HEK293 (cell line): ENCODE measurements around the gene CDK5.

Source experiments
- BCL11B ChIP-seq: fragments of 450-650 bp; formaldehyde crosslinking; IDR thresholded peaks from 2 replicates; pipeline ENCODE4 v1.5.1; 2016; ENCODE audit warnings: low read depth, missing biosample characterization, missing genetic modification characterization
- BCL6B ChIP-seq: fragments of 450-650 bp; formaldehyde crosslinking; IDR thresholded peaks from 2 replicates; pipeline ENCODE4 v1.5.1; 2017; ENCODE audit warnings: missing biosample characterization, missing genetic modification characterization
- GFI1B ChIP-seq: fragments of 450-650 bp; formaldehyde crosslinking; IDR thresholded peaks from 2 replicates; pipeline ENCODE4 v1.5.1; 2016; ENCODE audit warnings: missing biosample characterization, missing genetic modification characterization
- KLF7 ChIP-seq: fragments of 450-650 bp; formaldehyde crosslinking; IDR thresholded peaks from 2 replicates; pipeline ENCODE4 v1.5.1; 2016; ENCODE audit warnings: missing biosample characterization, missing genetic modification characterization, borderline replicate concordance
- OSR2 ChIP-seq: fragments of 450-650 bp; formaldehyde crosslinking; IDR thresholded peaks from 2 replicates; pipeline ENCODE4 v1.5.1; 2016; ENCODE audit warnings: missing biosample characterization, missing genetic modification characterization
- PRDM4 ChIP-seq: fragments of 450-650 bp; formaldehyde crosslinking; IDR thresholded peaks from 2 replicates; pipeline ENCODE4 v1.5.1; 2017; ENCODE audit warnings: missing biosample characterization, missing genetic modification characterization
- TRIM28 ChIP-seq: IDR thresholded peaks from 2 replicates; pipeline ENCODE4 v1.6.1; 2011; ENCODE audit warnings: low read length, control low read depth, borderline replicate concordance
- ZNF10 ChIP-seq: fragments of 450-650 bp; formaldehyde crosslinking; IDR thresholded peaks from 2 replicates; pipeline ENCODE4 v1.5.1; 2017; ENCODE audit warnings: missing biosample characterization, missing genetic modification characterization
- ZNF350 ChIP-seq: fragments of 450-650 bp; formaldehyde crosslinking; IDR thresholded peaks from 2 replicates; pipeline ENCODE4 v1.5.0; 2017; ENCODE audit warnings: missing biosample characterization, mild to moderate bottlenecking, missing genetic modification characterization
- ZNF404 ChIP-seq: fragments of 450-650 bp; formaldehyde crosslinking; IDR thresholded peaks from 2 replicates; pipeline ENCODE4 v1.5.1; 2017; ENCODE audit warnings: missing biosample characterization, missing genetic modification characterization
- ZNF510 ChIP-seq: fragments of 450-650 bp; formaldehyde crosslinking; IDR thresholded peaks from 2 replicates; pipeline ENCODE4 v1.5.1; 2018; ENCODE audit warnings: mild to moderate bottlenecking, missing genetic modification characterization, missing biosample characterization; ENCODE audit not compliant: insufficient replicate concordance
- ZNF514 ChIP-seq: fragments of 450-650 bp; formaldehyde crosslinking; IDR thresholded peaks from 2 replicates; pipeline ENCODE4 v1.5.1; 2016; ENCODE audit warnings: missing biosample characterization, missing genetic modification characterization
- ZNF571 ChIP-seq: fragments of 450-650 bp; formaldehyde crosslinking; IDR thresholded peaks from 2 replicates; pipeline ENCODE4 v1.5.0; 2017; ENCODE audit warnings: missing biosample characterization, missing genetic modification characterization
- ZNF585B ChIP-seq: fragments of 450-650 bp; formaldehyde crosslinking; IDR thresholded peaks from 2 replicates; pipeline ENCODE4 v1.5.1; 2016; ENCODE audit warnings: missing biosample characterization, missing genetic modification characterization
- ZNF639 ChIP-seq: fragments of 450-650 bp; formaldehyde crosslinking; IDR thresholded peaks from 2 replicates; pipeline ENCODE4 v1.5.1; 2016; ENCODE audit warnings: missing biosample characterization, missing genetic modification characterization
- ZNF677 ChIP-seq: fragments of 450-650 bp; IDR thresholded peaks from 2 replicates; pipeline ENCODE4 v1.5.0; 2018; ENCODE audit warnings: missing biosample characterization, mild to moderate bottlenecking, missing genetic modification characterization, moderate library complexity
- ZNF692 ChIP-seq: fragments of 450-650 bp; formaldehyde crosslinking; IDR thresholded peaks from 2 replicates; pipeline ENCODE4 v1.5.1; 2016; ENCODE audit warnings: missing biosample characterization, missing genetic modification characterization
- TF ChIP-seq, protein P1 (sequence below): fragments of 450-650 bp; formaldehyde crosslinking; IDR thresholded peaks from 2 replicates; pipeline ENCODE4 v1.5.1; 2016; ENCODE audit warnings: missing biosample characterization, missing genetic modification characterization
- TF ChIP-seq, protein P2 (sequence below): sonication (generic); formaldehyde crosslinking; IDR thresholded peaks from 2 replicates; pipeline ENCODE4 v1.8.1; 2022; ENCODE audit warnings: mild to moderate bottlenecking, moderate library complexity, missing genetic modification reagents
- TF ChIP-seq, protein P3 (sequence below): fragments of 450-650 bp; formaldehyde crosslinking; IDR thresholded peaks from 2 replicates; pipeline ENCODE4 v1.5.1; 2016; ENCODE audit warnings: missing biosample characterization, missing genetic modification characterization
- TF ChIP-seq, protein P4 (sequence below): fragments of 450-650 bp; formaldehyde crosslinking; IDR thresholded peaks from 2 replicates; pipeline ENCODE4 v1.5.1; 2016; ENCODE audit warnings: missing biosample characterization, missing genetic modification characterization
- TF ChIP-seq, protein P5 (sequence below): fragments of 450-650 bp; formaldehyde crosslinking; IDR thresholded peaks from 2 replicates; pipeline ENCODE4 v1.5.0; 2017; ENCODE audit warnings: missing biosample characterization, missing genetic modification characterization, borderline replicate concordance

Gene CDK5

DNA sequence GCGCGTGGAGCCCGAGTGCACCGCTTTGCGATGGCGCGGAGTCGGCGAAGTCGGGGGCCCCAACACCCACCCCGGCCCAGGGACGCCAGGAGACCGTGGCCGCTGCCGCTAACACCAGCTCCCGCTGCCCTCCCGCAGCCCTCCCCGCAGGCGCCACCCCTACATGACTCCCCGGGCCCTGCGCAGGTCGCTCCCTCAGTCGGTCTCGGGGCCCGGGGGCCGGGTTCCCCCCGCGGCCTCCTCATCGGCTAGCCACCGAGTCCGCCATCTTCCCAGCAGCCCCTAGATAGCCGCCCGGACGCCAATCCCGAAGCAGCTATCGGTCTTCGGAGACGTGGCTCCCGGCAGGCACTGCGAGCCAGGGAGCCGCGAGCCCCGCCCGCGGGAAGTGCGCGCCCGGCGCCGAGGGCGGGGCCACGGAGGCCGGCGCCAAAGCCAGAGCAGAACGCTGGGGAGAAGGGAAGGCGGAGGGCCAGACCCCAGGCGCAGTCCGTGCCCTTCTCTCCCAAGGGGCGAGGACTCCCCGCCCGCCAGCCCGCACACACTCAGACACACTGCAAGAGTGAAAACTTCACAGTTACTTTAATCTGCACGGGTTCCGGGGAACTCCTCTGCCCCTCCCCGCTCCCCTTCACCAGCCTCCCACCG is 22.9 kb upstream of the CDK5 start, which contains the start of gene FASTK (continued):
- TF ChIP-seq ZNF510 (no peak), ZNF350 (tag by site-specific recombination) (no peak), BCL11B (tag by site-specific recombination) (peak; percentile 40; the same call in 1 of the 2 replicates), ZNF571 (tag by site-specific recombination) (no peak), ZNF10 (no peak), OSR2 (0 out of 2 replicates have a peak, but pooled peaks have one; percentile 4), KLF7 (tag by site-specific recombination) (no peak; the same call in 1 of the 2 replicates), ZNF677 (tag by site-specific recombination) (no peak), ZNF585B (tag by site-specific recombination) (no peak), ZNF514 (tag by site-specific recombination) (no peak), ZNF692 (tag by site-specific recombination) (no peak; the same call in 1 of the 2 replicates), PRDM4 (tag by site-specific recombination) (no peak), ZNF404 (no peak), BCL6B (tag by site-specific recombination) (no peak), TRIM28 (no peak), GFI1B (tag by site-specific recombination) (no peak), ZNF639 (tag by site-specific recombination) (no peak)
- TF ChIP-seq, protein P1, sequence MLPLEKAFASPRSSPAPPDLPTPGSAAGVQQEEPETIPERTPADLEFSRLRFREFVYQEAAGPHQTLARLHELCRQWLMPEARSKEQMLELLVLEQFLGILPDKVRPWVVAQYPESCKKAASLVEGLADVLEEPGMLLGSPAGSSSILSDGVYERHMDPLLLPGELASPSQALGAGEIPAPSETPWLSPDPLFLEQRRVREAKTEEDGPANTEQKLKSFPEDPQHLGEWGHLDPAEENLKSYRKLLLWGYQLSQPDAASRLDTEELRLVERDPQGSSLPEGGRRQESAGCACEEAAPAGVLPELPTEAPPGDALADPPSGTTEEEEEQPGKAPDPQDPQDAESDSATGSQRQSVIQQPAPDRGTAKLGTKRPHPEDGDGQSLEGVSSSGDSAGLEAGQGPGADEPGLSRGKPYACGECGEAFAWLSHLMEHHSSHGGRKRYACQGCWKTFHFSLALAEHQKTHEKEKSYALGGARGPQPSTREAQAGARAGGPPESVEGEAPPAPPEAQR (tag by site-specific recombination) = no peak
- TF ChIP-seq, protein P2, sequence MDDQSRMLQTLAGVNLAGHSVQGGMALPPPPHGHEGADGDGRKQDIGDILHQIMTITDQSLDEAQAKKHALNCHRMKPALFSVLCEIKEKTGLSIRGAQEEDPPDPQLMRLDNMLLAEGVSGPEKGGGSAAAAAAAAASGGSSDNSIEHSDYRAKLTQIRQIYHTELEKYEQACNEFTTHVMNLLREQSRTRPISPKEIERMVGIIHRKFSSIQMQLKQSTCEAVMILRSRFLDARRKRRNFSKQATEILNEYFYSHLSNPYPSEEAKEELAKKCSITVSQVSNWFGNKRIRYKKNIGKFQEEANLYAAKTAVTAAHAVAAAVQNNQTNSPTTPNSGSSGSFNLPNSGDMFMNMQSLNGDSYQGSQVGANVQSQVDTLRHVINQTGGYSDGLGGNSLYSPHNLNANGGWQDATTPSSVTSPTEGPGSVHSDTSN (CRISPR knock-in tag) = no peak
- TF ChIP-seq, protein P3, sequence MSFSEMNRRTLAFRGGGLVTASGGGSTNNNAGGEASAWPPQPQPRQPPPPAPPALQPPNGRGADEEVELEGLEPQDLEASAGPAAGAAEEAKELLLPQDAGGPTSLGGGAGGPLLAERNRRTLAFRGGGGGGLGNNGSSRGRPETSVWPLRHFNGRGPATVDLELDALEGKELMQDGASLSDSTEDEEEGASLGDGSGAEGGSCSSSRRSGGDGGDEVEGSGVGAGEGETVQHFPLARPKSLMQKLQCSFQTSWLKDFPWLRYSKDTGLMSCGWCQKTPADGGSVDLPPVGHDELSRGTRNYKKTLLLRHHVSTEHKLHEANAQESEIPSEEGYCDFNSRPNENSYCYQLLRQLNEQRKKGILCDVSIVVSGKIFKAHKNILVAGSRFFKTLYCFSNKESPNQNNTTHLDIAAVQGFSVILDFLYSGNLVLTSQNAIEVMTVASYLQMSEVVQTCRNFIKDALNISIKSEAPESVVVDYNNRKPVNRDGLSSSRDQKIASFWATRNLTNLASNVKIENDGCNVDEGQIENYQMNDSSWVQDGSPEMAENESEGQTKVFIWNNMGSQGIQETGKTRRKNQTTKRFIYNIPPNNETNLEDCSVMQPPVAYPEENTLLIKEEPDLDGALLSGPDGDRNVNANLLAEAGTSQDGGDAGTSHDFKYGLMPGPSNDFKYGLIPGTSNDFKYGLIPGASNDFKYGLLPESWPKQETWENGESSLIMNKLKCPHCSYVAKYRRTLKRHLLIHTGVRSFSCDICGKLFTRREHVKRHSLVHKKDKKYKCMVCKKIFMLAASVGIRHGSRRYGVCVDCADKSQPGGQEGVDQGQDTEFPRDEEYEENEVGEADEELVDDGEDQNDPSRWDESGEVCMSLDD (tag by site-specific recombination) = peak; percentile 80
- TF ChIP-seq, protein P4, sequence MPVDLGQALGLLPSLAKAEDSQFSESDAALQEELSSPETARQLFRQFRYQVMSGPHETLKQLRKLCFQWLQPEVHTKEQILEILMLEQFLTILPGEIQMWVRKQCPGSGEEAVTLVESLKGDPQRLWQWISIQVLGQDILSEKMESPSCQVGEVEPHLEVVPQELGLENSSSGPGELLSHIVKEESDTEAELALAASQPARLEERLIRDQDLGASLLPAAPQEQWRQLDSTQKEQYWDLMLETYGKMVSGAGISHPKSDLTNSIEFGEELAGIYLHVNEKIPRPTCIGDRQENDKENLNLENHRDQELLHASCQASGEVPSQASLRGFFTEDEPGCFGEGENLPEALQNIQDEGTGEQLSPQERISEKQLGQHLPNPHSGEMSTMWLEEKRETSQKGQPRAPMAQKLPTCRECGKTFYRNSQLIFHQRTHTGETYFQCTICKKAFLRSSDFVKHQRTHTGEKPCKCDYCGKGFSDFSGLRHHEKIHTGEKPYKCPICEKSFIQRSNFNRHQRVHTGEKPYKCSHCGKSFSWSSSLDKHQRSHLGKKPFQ (tag by site-specific recombination) = no peak; the same call in 1 of the 2 replicates
- TF ChIP-seq, protein P5, sequence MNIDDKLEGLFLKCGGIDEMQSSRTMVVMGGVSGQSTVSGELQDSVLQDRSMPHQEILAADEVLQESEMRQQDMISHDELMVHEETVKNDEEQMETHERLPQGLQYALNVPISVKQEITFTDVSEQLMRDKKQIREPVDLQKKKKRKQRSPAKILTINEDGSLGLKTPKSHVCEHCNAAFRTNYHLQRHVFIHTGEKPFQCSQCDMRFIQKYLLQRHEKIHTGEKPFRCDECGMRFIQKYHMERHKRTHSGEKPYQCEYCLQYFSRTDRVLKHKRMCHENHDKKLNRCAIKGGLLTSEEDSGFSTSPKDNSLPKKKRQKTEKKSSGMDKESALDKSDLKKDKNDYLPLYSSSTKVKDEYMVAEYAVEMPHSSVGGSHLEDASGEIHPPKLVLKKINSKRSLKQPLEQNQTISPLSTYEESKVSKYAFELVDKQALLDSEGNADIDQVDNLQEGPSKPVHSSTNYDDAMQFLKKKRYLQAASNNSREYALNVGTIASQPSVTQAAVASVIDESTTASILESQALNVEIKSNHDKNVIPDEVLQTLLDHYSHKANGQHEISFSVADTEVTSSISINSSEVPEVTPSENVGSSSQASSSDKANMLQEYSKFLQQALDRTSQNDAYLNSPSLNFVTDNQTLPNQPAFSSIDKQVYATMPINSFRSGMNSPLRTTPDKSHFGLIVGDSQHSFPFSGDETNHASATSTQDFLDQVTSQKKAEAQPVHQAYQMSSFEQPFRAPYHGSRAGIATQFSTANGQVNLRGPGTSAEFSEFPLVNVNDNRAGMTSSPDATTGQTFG = no peak
